ENCODE data around the gene HTR6. TPM values are rescaled to one million over a fixed set of nuclear protein-coding genes. Genes with fewer than 3 reads are reported as not detected.

HTR6 gene
- total and polyA plus RNA-seq, 4 donors: 0.18 TPM; not detected in 3

GRCh38 chr1:19648689-19649088 is 16.0 kb upstream of the HTR6 start:
- Histone ChIP-seq H3K4me3 (ENCODE audit: low read length in 2 of 2) (no peak overlapping the region), H3K9me3 (ENCODE audit: control insufficient read depth, low read length) (no peaks in the 10 kb centered on the region), H3K27me3 (ENCODE audit: control insufficient read depth in 1 of 2, insufficient read depth in 2 of 2, low read length in 1 of 2) (no peaks in the 10 kb centered on the region), H3K36me3 (ENCODE audit: control insufficient read depth in 1 of 2, insufficient read depth in 2 of 2, low read length in 1 of 2) (no peaks in the 10 kb centered on the region), H3K27ac (ENCODE audit: low read depth in 1 of 2, low read length in 2 of 2) (no peak overlapping the region), H3K4me1 (ENCODE audit: control insufficient read depth in 1 of 2, insufficient read depth in 2 of 2, low read length in 2 of 2) (no peaks in the 10 kb centered on the region)
- no peak for ATAC-seq (ENCODE audit: low FRiP score)
- DNase-seq: no peak
- 30 to 41% methylated on average over 11 of the region's 11 CpGs for WGBS, 2 donors
- intact Hi-C loops (cut with DNase I): loop anchor here (5.0 kb wide), 2 partner anchors 51 to 161 kb away; partner anchors contain the start of gene CAPZB (in 1 of the 2)

- no peaks in the 10 kb centered on the region for H3K9me3 ChIP-seq (ENCODE audit: control insufficient read depth, low read length)
- H3K4me3 ChIP-seq (ENCODE audit: low read length in 2 of 2): no peak overlapping the region
- ATAC-seq (ENCODE audit: low FRiP score) (peak; percentile 24), DNase-seq (no peak)
- peak overlapping the region in 1 of 2 donors; percentile 66 for H3K27ac ChIP-seq (ENCODE audit: low read depth in 1 of 2, low read length in 2 of 2)
- H3K4me1 ChIP-seq (ENCODE audit: control insufficient read depth in 1 of 2, insufficient read depth in 2 of 2, low read length in 2 of 2): no peaks in the 10 kb centered on the region
- H3K27me3 ChIP-seq (ENCODE audit: control insufficient read depth in 1 of 2, insufficient read depth in 2 of 2, low read length in 1 of 2): no peaks in the 10 kb centered on the region
- intact Hi-C loops (cut with DNase I): loop anchor here (2.0 to 10.0 kb wide), 5 partner anchors 258 to 396 kb away; partner anchors contain the start of genes EMC1 (in 1 of the 2) and MRTO4 (in 1 of the 2)
- 9 to 10% methylated on average over 12 of the region's 12 CpGs for WGBS, 2 donors
- H3K36me3 ChIP-seq (ENCODE audit: control insufficient read depth in 1 of 2, insufficient read depth in 2 of 2, low read length in 1 of 2): no peaks in the 10 kb centered on the region
Measured at GRCh38 chr1:19650416-19651140, 14.1 kb upstream of the HTR6 start.

GRCh38 chr1:19651141-19651737 is 13.4 kb upstream of the HTR6 start:
- 9 to 13% methylated on average over 11 of the region's 11 CpGs for WGBS, 2 donors
- Histone ChIP-seq H3K4me1 (ENCODE audit: control insufficient read depth in 1 of 2, insufficient read depth in 2 of 2, low read length in 2 of 2) (no peaks in the 10 kb centered on the region), H3K27me3 (ENCODE audit: control insufficient read depth in 1 of 2, insufficient read depth in 2 of 2, low read length in 1 of 2) (no peaks in the 10 kb centered on the region), H3K36me3 (ENCODE audit: control insufficient read depth in 1 of 2, insufficient read depth in 2 of 2, low read length in 1 of 2) (no peaks in the 10 kb centered on the region), H3K9me3 (ENCODE audit: control insufficient read depth, low read length) (no peaks in the 10 kb centered on the region), H3K4me3 (ENCODE audit: low read length in 2 of 2) (no peak overlapping the region), H3K27ac (ENCODE audit: low read depth in 1 of 2, low read length in 2 of 2) (peak overlapping the region in 1 of 2 donors; percentile 66)
- intact Hi-C loops (cut with DNase I): loop anchor here (2.0 to 10.0 kb wide), 5 partner anchors 259 to 396 kb away; partner anchors contain the start of genes EMC1 (in 1 of the 2) and MRTO4 (in 1 of the 2)
- DNase-seq (peak; percentile 75 to 87), ATAC-seq (ENCODE audit: low FRiP score) (peak; percentile 82)

- H3K36me3 ChIP-seq (ENCODE audit: control insufficient read depth in 1 of 2, insufficient read depth in 2 of 2, low read length in 1 of 2): no peaks in the 10 kb centered on the region
- WGBS, 2 donors: 69 to 72% methylated on average over 5 of the region's 5 CpGs
- ATAC-seq (ENCODE audit: low FRiP score): no peak
- H3K27ac ChIP-seq (ENCODE audit: low read depth in 1 of 2, low read length in 2 of 2): no peak overlapping the region
- intact Hi-C loops (cut with DNase I): loop anchor here (5.0 to 10.0 kb wide), 4 partner anchors 262 to 400 kb away; partner anchors contain the start of genes EMC1 (in 1 of the 2) and MRTO4 (in 1 of the 2)
- DNase-seq: no peak
- H3K4me3 ChIP-seq (ENCODE audit: low read length in 2 of 2): no peak overlapping the region
- H3K4me1 ChIP-seq (ENCODE audit: control insufficient read depth in 1 of 2, insufficient read depth in 2 of 2, low read length in 2 of 2): no peaks in the 10 kb centered on the region
- H3K9me3 ChIP-seq (ENCODE audit: control insufficient read depth, low read length): no peaks in the 10 kb centered on the region
- no peaks in the 10 kb centered on the region for H3K27me3 ChIP-seq (ENCODE audit: control insufficient read depth in 1 of 2, insufficient read depth in 2 of 2, low read length in 1 of 2)
Measured at GRCh38 chr1:19654386-19654785, 10.3 kb upstream of the HTR6 start.

DNA sequence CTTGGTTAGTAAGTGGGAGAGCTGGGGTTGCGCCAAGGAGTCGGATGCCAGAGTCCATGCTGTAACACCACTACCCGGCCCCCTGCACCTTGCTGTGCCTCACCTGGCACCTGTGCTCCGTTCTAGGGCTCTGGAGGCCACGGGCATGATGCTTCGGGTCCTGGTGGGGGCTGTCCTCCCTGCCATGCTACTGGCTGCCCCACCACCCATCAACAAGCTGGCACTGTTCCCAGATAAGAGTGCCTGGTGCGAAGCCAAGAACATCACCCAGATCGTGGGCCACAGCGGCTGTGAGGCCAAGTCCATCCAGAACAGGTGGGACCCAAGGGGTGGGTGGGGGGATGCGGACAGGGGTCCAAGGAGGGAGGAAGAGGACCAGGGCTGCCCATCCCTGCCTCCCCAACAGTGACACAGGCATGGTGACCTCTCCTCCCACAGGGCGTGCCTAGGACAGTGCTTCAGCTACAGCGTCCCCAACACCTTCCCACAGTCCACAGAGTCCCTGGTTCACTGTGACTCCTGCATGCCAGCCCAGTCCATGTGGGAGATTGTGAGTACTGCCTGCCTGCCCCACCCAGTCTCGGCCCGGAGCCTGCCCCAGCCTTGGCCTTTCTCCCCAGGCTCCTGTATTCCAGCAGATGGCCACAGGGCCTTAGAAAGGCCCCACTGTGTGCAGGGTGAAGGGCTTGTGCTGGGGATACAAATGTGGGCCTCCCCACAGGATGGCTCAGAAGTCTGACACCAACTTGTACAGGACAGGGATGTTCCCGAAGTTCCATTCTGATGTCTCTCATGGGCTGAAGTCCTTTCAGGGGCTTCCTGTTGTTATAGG is 9.6 kb upstream of the HTR6 start:
- Histone ChIP-seq H3K36me3 (ENCODE audit: control insufficient read depth in 1 of 2, insufficient read depth in 2 of 2, low read length in 1 of 2) (no peaks in the 10 kb centered on the region), H3K9me3 (ENCODE audit: control insufficient read depth, low read length) (no peaks in the 10 kb centered on the region), H3K4me3 (ENCODE audit: low read length in 2 of 2) (no peak overlapping the region), H3K27ac (ENCODE audit: low read depth in 1 of 2, low read length in 2 of 2) (no peak overlapping the region), H3K4me1 (ENCODE audit: control insufficient read depth in 1 of 2, insufficient read depth in 2 of 2, low read length in 2 of 2) (no peaks in the 10 kb centered on the region), H3K27me3 (ENCODE audit: control insufficient read depth in 1 of 2, insufficient read depth in 2 of 2, low read length in 1 of 2) (no peaks in the 10 kb centered on the region)
- ATAC-seq (ENCODE audit: low FRiP score) (no peak), DNase-seq (peak in 1 of 2 donors; percentile 72)
- intact Hi-C loops (cut with DNase I): loop anchor here (5.0 to 10.0 kb wide), 4 partner anchors 263 to 400 kb away; partner anchors contain the start of genes EMC1 (in 1 of the 2) and MRTO4 (in 1 of the 2)
- 29 to 36% methylated on average over 15 of the region's 15 CpGs for WGBS, 2 donors

DNA sequence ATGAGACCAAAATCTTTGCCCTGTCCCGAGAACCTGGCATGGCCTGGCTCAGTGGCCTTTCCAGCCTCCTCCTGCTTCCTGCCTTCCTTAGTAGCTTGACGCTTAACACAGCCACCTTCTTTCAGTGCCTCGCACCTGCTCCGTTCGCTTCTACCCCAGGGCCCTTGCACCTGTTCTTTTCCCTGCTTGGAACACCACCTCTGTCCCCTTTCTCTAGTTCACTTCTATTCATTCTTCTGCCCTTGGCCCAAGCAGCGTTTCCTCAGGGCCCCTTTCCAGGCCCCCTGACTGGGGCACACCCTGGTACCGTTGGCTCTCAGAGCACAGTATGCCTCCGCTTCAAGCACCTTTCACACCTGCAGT is 9.0 kb upstream of the HTR6 start:
- no peaks in the 10 kb centered on the region for H3K9me3 ChIP-seq (ENCODE audit: control insufficient read depth, low read length)
- 86 to 87% methylated on average over 8 of the region's 8 CpGs for WGBS, 2 donors
- ATAC-seq (ENCODE audit: low FRiP score) (no peak), DNase-seq (no peak)
- no peak overlapping the region for H3K4me3 ChIP-seq (ENCODE audit: low read length in 2 of 2)
- no peaks in the 10 kb centered on the region for H3K36me3 ChIP-seq (ENCODE audit: control insufficient read depth in 1 of 2, insufficient read depth in 2 of 2, low read length in 1 of 2)
- intact Hi-C loops (cut with DNase I): loop anchor here in 1 of 2 donors (10.0 kb wide), 1 partner anchor 401 kb away; the partner anchor contains the start of genes EMC1 and MRTO4
- H3K4me1 ChIP-seq (ENCODE audit: control insufficient read depth in 1 of 2, insufficient read depth in 2 of 2, low read length in 2 of 2): no peaks in the 10 kb centered on the region
- H3K27me3 ChIP-seq (ENCODE audit: control insufficient read depth in 1 of 2, insufficient read depth in 2 of 2, low read length in 1 of 2): no peaks in the 10 kb centered on the region
- no peak overlapping the region for H3K27ac ChIP-seq (ENCODE audit: low read depth in 1 of 2, low read length in 2 of 2)

DNA sequence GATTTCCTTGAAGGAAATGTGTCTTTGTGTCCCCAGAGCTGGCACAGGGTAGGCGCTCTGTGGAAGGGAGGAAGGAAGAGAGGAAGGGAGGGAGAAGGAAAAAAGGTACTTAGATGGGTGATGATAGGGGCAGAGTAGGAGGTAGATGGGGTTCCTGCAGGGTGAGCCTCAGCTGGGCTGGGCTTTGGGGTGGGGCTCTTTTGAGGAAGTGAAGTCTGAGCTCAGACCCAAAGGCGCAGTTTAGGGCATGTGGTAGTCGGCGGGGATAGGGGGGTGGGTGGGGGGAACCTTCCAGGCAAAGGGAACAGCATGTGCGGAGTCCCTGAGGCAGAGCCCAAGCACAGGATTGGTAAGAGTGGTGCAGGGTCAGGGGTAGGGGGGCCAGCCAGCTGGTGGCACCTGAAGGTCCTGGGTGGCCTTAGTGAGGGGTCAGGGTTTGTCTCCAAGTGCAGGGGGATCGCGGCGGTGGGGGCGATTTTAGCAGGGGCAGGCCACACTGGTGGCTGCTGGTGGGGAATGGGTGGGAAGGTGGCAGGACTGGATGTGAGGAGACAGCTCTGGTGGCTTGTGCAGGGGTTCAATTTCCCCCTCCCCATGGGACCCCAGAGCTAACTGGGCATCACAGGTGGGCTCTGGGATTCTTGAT is 8.4 kb upstream of the HTR6 start:
- Histone ChIP-seq H3K4me1 (ENCODE audit: control insufficient read depth in 1 of 2, insufficient read depth in 2 of 2, low read length in 2 of 2) (no peaks in the 10 kb centered on the region), H3K27me3 (ENCODE audit: control insufficient read depth in 1 of 2, insufficient read depth in 2 of 2, low read length in 1 of 2) (no peaks in the 10 kb centered on the region), H3K4me3 (ENCODE audit: low read length in 2 of 2) (no peak overlapping the region), H3K9me3 (ENCODE audit: control insufficient read depth, low read length) (no peaks in the 10 kb centered on the region), H3K36me3 (ENCODE audit: control insufficient read depth in 1 of 2, insufficient read depth in 2 of 2, low read length in 1 of 2) (no peaks in the 10 kb centered on the region), H3K27ac (ENCODE audit: low read depth in 1 of 2, low read length in 2 of 2) (no peak overlapping the region)
- 90 to 93% methylated on average over 9 of the region's 9 CpGs for WGBS, 2 donors
- ATAC-seq (ENCODE audit: low FRiP score): no peak
- intact Hi-C loops (cut with DNase I): loop anchor here in 1 of 2 donors (10.0 kb wide), 1 partner anchor 401 kb away; the partner anchor contains the start of genes EMC1 and MRTO4
- DNase-seq: no peak

Measured in aorta (tissue), 5 donors.